H7 (cell line): ENCODE measurements around the gene KLC3. TPM values are rescaled to one million over a fixed set of nuclear protein-coding genes. Genes with fewer than 3 reads are reported as not detected.

Source experiments
- DNase-seq: peaks from one replicate; pipeline ENCODE4 v3.0.0; 2012
- H3K27me3 ChIP-seq: 2 replicates; pipeline ENCODE4 v1.6.0; 2011; ENCODE audit warnings: mild to moderate bottlenecking, low read length; ENCODE audit not compliant: control insufficient read depth, insufficient read depth
- H3K36me3 ChIP-seq: replicated peaks from 2 replicates; pipeline ENCODE4 v1.5.1; 2011; ENCODE audit warnings: low read length; ENCODE audit not compliant: control insufficient read depth, insufficient read depth
- H3K4me3 ChIP-seq: 2 replicates; pipeline ENCODE4 v1.5.1; 2011; ENCODE audit warnings: low read depth, mild to moderate bottlenecking, control low read depth, low read length, moderate library complexity; ENCODE audit not compliant: insufficient read depth
- total RNA-seq: library from RNA; depleted of rRNA; stranded (reverse); fragments of >200 nt; shearing (Covaris generic); gene quantifications from 2 replicates; pipeline ENCODE4 v1.2.3, GENCODE V29; 2014; rRNA removed

KLC3 gene
- total RNA-seq, 1 experiment from 2014 or later = 1.8 TPM

DNA sequence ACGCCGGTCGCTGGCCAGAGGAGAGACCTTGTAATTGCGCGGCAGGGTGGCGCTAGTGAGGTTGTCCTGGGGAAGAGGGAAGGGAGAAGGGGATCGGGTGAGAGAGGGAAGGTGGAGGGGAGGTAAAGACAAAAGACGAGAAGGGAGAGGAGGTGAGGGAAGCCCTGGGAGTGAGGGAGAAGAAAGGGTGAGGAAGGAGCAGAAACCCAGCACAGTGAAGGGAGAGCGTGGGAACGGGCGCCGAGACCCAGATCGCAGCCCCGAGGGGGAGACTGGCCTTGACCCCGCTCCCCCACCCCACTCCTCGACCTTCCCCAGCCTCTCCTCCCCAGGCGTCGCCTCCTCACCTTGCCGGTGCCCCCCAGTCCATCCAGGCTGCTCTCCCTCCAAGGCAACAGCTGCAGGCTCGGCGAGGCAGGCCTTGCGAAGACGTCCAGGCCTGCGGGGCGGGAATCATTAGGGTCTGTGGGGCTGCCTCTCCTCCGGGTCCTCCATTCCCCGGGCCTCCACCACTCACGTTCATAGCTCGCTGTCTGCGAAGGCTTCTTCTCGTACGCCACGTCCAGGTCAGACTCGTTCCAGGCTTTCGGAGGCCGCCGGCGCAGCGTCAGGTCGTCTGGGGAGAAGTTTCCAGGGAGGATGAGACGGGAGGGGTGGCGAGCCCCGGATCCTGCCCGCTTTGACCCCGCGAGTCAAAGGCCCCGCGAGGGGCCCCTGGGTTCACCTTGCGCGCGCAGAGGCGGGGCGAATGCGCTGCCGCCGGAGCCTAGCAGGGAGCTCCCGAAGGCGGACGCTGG is 55.5 kb downstream of the KLC3 start:
- Histone ChIP-seq H3K27me3 (peaks cover 22% of the 10 kb centered on the region), H3K4me3 (peak overlapping the region; percentile 57), H3K36me3 (no peaks in the 10 kb centered on the region)
- DNase-seq = peak; percentile 92

DNA sequence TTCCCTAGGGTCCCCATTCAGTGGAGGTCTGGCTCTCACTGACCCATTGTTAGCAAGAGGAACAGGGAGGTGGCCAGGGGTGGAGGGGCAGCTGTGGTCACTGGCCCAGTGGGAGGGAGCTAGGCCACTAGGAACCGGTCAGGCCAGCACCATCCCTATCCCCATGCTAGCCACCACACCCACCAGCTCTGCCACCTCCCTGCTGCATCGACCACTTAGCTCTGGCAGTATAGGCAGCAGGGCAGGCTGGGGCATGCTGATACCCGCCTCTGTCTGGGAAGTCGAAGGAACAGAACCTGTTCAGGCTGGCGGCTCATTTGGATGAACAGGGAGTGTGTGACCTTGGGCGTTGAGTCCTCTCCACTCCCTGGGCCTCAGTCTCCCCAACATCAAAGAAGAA is 59.6 kb downstream of the KLC3 start:
- peak; percentile 25 for DNase-seq
- no peak overlapping the region for H3K4me3 ChIP-seq
- H3K27me3 ChIP-seq = peaks cover 22% of the 10 kb centered on the region
- H3K36me3 ChIP-seq = no peaks in the 10 kb centered on the region

Other genes starting within 250 kb of the KLC3 start
- gene PPP1R37, start 247.6 kb upstream of the KLC3 start, total RNA-seq = 30.0 and 32.9 TPM in 2 replicates
- gene NKPD1, start 179.8 kb upstream of the KLC3 start, total RNA-seq = 0.24 and 0.70 TPM in 2 replicates
- 39.3 and 47.4 TPM in 2 replicates for gene TRAPPC6A, start 162.5 kb upstream of the KLC3 start, total RNA-seq
- 3.4 and 4.3 TPM in 2 replicates for gene BLOC1S3, start 162.0 kb upstream of the KLC3 start, total RNA-seq
- 2.2 and 5.4 TPM in 2 replicates for gene EXOC3L2, start 95.3 kb upstream of the KLC3 start, total RNA-seq
- 16.1 and 26.5 TPM in 2 replicates for gene MARK4, start 89.5 kb upstream of the KLC3 start, total RNA-seq
- not detected in 2 replicates for gene CKM, start 17.9 kb upstream of the KLC3 start, total RNA-seq
- 48.7 and 54.2 TPM in 2 replicates for gene ERCC2, start 29.8 kb downstream of the KLC3 start, total RNA-seq
- gene PPP1R13L, start 64.3 kb downstream of the KLC3 start, total RNA-seq = 12.8 and 18.9 TPM in 2 replicates
- 35.8 and 39.6 TPM in 2 replicates for gene POLR1G, start 65.9 kb downstream of the KLC3 start, total RNA-seq
- 68.5 and 76.6 TPM in 2 replicates for gene ERCC1, start 83.2 kb downstream of the KLC3 start, total RNA-seq
- gene FOSB, start 127.2 kb downstream of the KLC3 start, total RNA-seq = 1.6 and 10.3 TPM in 2 replicates
- 16.3 and 17.5 TPM in 2 replicates for gene RTN2, start 156.3 kb downstream of the KLC3 start, total RNA-seq
- gene PPM1N, start 157.7 kb downstream of the KLC3 start, total RNA-seq = 4.0 and 9.2 TPM in 2 replicates
- gene VASP, start 166.7 kb downstream of the KLC3 start, total RNA-seq = 103 and 130 TPM in 2 replicates
- 12.6 and 14.2 TPM in 2 replicates for gene OPA3, start 244.1 kb downstream of the KLC3 start, total RNA-seq